HG02571 (cell line): Measurements from ENCODE around the gene TBC1D8.

ENCODE experiments used
- ATAC-seq: cut with Tn5 transposase; IDR thresholded peaks from one replicate; pipeline ENCODE4 v1.9.1; 2021; ENCODE audit warnings: mild to moderate bottlenecking, moderate library complexity; ENCODE audit not compliant: unreplicated experiment

The TBC1D8 gene

DNA sequence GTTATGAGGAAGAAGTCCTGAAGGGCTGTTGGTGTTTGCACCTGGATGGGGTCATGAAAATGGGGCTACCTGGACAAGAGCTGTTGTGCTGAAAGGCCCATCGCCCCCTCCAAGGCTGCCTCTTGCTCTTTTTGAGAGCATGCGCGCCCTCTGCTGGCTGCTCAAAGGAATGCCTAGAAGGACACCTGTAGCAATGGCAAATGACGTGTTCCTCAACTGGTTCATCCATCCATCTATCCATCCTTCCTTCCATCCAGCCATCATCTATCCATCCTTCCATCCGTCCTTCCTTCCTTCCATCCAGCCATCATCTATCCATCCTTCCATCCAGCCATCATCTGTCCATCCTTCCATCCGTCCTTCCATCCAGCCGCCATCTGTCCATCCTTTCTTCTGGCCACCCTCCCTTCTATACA is 166.3 kb downstream of the TBC1D8 start:
- ATAC-seq = no peak

GRCh38 chr2:100983684-100984310 is 167.4 kb downstream of the TBC1D8 start:
- no peak for ATAC-seq

GRCh38 chr2:100983201-100983600 is 168.0 kb downstream of the TBC1D8 start:
- ATAC-seq = no peak

DNA sequence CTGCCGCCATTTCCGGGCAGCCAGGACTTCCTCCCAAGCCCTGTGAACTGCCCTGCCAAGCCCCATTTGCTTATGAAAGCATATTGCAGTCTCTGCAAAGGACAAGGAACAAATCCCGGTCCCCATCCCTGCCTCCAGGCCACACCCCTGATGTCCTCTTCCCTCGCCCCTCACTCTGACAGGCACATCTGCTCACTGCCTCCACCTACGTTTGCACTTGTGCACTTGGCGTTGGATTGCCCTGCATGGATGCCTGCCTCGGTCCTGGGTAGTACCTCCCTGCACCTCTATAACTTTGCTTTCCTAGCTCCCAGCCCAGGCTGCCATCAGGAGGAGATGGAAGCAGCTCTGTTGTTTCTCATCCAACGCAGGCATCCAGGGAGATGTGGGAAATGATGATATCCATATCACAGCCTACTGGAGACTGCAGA is 168.7 kb downstream of the TBC1D8 start:
- no peak for ATAC-seq

- no peak for ATAC-seq
These were observed 170.2 kb downstream of the TBC1D8 start for GRCh38 chr2:100981011-100981410.

DNA sequence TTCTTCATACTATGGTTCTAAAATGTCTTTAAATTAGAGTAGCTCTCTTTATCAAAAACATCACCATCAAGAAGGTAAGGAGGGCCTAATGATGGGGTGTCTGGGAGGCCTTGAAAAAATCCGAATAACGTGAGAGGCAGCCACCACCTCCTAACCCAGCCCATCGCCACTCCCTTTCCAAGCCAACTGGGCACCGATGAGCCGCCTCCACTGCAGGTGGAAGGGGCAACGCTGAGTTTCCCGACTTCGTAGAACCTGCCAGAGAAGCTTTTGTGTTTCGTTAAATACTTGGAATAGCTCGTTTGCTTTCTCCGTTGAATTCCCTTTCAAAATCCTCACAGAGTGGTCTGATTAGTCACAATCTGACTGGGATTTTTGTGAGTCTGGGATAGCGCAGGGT is 171.1 kb downstream of the TBC1D8 start:
- ATAC-seq = no peak

- no peak for ATAC-seq
These were observed 172.5 kb downstream of the TBC1D8 start for GRCh38 chr2:100978582-100979191.

DNA sequence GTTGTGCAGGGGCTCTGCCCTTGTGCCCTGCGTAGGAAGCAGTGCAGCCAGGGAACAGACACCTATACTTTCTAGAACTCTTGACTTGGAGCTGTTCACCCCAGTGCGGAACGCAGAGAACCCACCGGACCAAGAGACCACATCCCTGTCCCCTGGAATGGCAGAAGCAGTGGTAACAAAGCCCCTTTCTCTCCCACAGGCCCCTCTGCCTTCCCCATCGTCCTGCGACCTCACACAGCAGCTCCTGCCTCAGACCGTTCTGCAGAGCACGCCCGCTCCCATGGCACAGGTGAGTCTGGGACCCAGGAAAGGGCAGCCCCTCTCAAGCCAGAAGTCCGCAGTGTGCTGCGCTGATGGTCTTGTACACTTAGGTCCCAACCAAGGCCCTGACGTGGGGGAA is 173.7 kb downstream of the TBC1D8 start:
- no peak for ATAC-seq

DNA sequence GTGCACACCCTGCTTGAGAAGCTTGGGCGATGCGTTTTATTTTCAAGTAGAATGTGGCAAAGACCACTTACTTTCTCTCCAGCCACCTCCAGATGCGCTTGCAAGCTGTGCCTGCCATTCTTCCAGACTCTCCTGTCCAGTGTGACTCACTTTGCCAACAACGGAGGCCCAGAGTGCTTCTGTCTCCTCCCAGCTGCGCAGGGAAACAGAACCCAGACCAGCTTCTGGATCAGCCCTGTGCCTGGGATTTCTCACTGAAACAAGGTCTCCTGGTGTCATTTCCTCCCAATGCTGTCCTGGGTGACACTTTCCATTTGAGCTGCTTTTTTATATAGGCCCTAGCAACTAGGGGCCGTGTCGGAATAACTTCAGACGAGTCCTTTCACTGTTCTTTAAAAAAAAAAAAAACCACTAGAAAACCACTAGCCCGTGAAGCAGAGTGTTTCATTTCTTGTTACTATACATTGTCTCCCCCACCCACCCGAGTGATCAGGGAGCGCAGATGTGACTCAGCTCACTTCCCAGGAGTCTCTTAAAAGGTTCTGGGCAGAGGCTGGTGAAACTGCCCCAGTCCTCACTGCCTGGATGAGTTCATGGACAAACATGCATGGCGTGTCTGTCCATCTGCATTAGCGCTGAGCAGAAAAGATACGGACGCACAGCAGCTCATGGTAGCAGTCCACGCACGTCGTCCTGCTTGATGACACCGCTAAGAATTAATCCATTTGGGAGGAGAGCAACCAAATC is 174.4 kb downstream of the TBC1D8 start:
- peak; percentile 72 for ATAC-seq

DNA sequence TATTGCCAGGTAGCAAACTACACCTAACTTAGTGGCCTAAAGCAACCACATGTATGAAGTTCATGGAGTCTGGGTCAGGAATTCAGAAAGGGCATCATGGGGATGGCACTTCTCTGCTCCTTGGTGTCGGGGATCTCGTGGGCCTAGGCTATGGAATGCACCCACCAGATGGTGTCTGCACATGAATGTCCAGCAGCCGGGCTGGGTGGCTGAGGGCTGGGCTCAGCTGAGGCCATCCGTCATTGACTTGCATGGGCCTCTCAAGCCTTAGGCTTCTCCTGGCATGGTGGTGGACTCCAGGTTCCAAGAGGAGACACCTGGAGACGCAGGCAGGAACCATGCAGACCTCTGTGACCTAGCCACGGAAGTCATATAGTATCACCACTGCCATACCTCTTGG is 175.1 kb downstream of the TBC1D8 start:
- no peak for ATAC-seq

DNA sequence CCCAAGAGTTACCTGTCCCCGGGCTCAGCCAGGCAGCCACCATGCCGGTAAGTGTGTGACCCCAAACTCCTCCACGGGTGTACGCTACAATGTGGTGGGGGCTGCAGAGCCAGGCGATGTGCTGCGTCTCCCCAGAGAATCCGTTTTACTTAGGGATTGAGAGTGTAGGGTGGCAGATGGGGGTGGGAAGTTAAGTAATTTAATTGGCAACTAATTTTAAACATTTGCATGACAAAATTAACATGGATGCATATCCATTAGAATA is 175.7 kb downstream of the TBC1D8 start:
- no peak for ATAC-seq

DNA sequence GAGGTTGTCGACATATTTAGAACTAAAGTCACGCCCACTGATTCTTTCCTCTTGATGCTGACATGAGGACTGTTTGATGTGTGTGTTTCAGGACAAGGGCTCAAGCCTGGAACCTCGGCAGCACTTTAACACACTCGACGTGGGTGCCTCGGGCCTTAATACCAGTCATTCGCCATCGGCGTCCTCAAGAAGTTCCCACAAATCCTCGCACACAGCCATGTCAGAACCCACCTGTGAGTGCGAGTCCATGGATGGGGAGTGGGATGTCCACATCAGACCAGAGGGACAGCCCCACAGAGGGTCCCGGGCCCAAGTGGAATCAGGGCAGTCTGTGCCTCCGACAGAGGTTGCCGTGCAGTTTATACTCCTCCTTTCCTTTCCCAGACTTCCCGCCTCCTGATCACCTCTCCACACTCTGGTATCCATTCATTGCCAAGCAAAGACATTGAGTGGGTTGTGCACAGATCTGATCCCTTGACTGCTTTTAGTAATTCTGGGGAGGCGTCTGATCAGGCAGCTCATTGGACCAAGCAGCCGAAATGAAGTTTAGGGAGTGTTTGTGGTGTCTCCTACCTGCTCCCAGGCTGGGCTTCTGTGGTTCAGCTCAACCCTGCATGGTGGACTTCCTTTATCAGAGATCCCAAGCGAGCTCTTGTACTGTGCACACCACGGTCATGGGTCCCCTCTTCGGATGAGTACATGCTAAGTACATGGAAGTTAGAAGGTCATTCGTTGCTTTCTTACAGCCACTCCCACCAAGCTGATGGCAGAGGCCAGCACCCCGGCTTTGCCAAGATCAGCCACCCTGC is 176.3 kb downstream of the TBC1D8 start:
- ATAC-seq = no peak

- ATAC-seq = no peak
These were observed 178.7 kb downstream of the TBC1D8 start for GRCh38 chr2:100972452-100972851.

DNA sequence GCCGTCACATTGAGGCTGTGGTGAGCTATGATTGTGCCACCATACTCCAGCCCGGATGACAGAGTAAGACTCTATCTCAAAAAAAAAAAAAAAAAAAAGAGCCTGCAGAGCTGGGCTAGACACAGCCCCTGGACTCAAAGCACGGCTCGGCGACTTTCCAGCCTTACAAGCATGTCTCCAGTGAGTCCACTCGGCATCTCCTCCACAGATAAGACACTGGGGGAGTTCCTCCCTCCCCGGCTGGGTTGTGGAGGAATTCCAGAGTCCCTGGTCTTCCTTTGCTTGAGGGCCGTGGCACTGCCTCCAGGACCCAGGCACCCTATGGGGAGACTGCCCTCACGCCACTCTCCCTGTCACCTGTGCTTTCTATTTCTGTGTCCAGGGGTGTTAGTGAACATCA is 180.0 kb downstream of the TBC1D8 start:
- ATAC-seq = no peak

DNA sequence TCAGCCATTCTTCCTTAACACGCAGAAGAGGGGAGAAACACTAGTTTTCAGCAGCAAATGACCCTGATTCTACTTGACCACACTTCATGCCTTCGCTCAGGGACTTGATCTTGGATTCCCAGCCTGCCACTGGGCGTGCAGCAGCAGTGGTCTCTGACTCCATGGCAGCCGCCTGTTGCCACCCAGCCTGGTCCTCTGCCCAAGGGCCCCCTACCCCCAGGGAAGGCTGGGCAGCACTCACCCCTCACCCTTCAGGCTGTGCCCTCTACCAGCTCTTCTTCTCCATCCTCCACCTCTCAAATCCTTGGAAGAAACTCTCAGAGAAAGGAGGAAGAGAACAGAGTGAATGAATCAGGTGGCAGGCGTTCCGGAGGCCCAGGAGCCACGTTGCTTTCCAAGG is 181.2 kb downstream of the TBC1D8 start:
- no peak for ATAC-seq

DNA sequence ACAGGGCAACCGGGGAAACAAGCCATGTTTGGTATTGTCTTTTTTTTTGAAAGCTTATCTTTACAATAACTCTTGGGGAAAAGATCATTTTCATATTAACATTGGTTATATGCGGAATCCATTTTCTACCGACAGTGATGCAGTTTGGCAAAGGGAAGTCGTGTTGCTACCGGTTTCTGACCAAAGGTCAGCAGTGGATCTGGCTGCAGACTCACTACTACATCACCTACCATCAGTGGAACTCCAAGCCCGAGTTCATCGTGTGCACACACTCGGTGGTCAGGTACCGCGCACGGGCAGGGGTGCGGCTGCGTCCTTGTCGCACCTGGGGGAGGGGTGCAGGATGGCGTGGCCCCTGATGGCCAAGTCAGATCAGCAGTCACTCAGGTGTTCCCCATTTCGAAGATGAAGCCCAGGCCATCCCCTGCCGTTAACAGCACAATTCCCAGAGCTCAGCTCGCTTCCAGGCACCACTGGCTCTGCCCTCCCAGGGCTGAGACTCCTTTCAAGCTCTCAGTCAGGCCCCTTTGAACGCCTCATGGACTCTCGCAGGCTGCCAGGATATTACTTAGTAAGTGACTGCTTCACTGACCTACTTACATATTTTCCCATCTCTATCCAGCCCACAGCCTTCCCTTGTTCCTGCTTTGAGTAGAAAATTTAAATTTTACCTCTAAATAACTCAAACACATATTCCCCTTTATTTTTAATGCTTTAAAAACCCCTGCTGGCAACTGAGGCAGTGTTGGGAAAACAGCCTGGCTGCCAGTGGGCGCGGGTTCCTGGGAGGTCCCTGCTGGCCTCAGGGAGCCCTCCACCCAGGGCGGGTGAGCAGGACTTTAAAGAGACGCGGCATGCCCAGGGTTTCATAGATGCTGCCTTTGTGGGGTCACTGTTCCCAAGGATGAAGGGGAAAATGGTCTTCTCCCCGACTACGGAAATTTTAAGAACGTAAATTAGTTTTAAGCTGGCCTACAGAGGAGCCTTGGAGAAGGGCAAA is 182.7 kb downstream of the TBC1D8 start:
- ATAC-seq = no peak

DNA sequence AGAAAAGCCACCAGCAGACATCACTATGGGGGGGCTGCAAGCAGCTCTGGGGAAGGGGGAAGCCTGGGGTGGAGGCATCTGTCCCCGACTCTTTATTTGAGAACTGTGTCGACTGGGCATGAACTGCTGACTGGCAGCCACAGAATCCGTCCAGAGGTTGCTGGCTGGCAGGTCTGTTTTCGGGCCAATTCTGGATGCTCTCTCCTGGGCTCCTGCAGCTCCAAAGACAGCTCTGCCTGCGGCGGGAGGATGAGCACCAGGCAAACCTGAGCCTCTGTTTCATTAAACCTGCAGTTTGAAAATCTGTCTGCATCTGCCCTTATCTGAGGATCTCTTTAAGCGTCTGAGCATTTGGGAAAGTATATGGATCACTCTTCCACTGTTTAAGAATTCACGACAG is 183.5 kb downstream of the TBC1D8 start:
- ATAC-seq = no peak

GRCh38 chr2:100965596-100965995 is 185.6 kb downstream of the TBC1D8 start:
- no peak for ATAC-seq

DNA sequence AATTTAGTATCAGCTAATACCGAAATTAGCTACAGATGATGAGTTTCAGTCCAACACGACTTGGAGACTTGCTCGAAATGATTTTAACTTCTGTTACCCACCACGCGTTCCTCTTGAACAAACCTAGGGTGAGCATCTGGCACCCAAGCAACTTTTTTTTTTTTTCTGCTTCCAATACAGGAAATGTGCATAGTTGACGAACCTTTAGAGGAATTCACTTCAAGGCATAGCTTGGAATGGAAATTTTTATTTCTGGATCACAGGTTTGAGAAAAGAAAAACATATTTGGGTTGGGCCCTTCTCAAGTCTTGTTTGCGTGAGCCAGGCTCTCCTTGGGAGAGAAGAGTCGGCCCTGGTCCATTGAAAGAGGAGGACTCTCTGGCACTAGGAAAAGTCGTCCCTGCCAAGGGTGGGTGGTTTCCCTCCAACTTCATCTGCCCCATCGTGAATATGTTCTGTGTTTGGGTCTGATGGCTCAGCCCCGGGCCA is 186.5 kb downstream of the TBC1D8 start:
- no peak for ATAC-seq

GRCh38 chr2:100964222-100964621 is 187.0 kb downstream of the TBC1D8 start:
- ATAC-seq = no peak
